GM23338 (cell line): ENCODE measurements around the gene PKNOX2. TPM values are rescaled to one million over a fixed set of nuclear protein-coding genes. Genes with fewer than 3 reads are reported as not detected.

ENCODE experiments used
- ATAC-seq: fragments of 200-7000 bp; cut with Tn5 transposase; 3 replicates; pipeline ENCODE4 v1.9.1; 2020
- DNase-seq: peaks from one replicate; pipeline ENCODE4 v3.0.0-alpha.2; 2015; ENCODE audit warnings: low spot score
- H2AFZ ChIP-seq: fragments of 200-600 bp; sonication (generic); 2 replicates; pipeline ENCODE4 v1.8.0; 2016; ENCODE audit warnings: antibody characterized with exemption, mild to moderate bottlenecking, moderate library complexity
- H3F3A ChIP-seq: fragments of 200-600 bp; sonication (generic); replicated peaks from 2 replicates; pipeline ENCODE4 v1.8.0; 2017; ENCODE audit warnings: antibody characterized with exemption, mixed run types, low read depth
- H3K27ac ChIP-seq: fragments of 200-600 bp; sonication (generic); 2 replicates; pipeline ENCODE4 v1.6.1; 2016; ENCODE audit warnings: low read depth
- H3K27me3 ChIP-seq: fragments of 200-600 bp; sonication (generic); 2 replicates; pipeline ENCODE4 v1.8.0; 2016; ENCODE audit warnings: mild to moderate bottlenecking, mixed run types, moderate library complexity; ENCODE audit not compliant: insufficient read depth
- H3K36me3 ChIP-seq: fragments of 200-600 bp; sonication (generic); 2 replicates; pipeline ENCODE4 v1.8.0; 2016; ENCODE audit warnings: mild to moderate bottlenecking; ENCODE audit not compliant: insufficient read depth
- H3K4me1 ChIP-seq: fragments of 200-600 bp; sonication (generic); 2 replicates; pipeline ENCODE4 v1.8.0; 2016; ENCODE audit warnings: mild to moderate bottlenecking, moderate library complexity; ENCODE audit not compliant: insufficient read depth
- H3K4me2 ChIP-seq: fragments of 200-600 bp; sonication (generic); 2 replicates; pipeline ENCODE4 v1.7.1; 2017; ENCODE audit warnings: mixed run types
- H3K4me3 ChIP-seq: fragments of 200-600 bp; sonication (generic); 2 replicates; pipeline ENCODE4 v1.6.1; 2016; ENCODE audit warnings: mixed run types
- H3K79me2 ChIP-seq: fragments of 200-600 bp; sonication (generic); replicated peaks from 2 replicates; pipeline ENCODE4 v1.8.0; 2017; ENCODE audit warnings: mild to moderate bottlenecking; ENCODE audit not compliant: insufficient read depth
- H3K9me2 ChIP-seq: fragments of 200-600 bp; sonication (generic); 2 replicates; pipeline ENCODE4 v1.8.0; 2017; ENCODE audit not compliant: insufficient read depth
- H4K20me1 ChIP-seq: fragments of 200-600 bp; sonication (generic); replicated peaks from 2 replicates; pipeline ENCODE4 v1.8.0; 2017; ENCODE audit warnings: mild to moderate bottlenecking; ENCODE audit not compliant: insufficient read depth
- H3K27ac Mint-ChIP-seq: 2 replicates; pipeline ENCODE4 v1.8.0; 2020; ENCODE audit warnings: inconsistent platforms, mild to moderate bottlenecking, moderate library complexity, mixed read lengths
- H3K27me3 Mint-ChIP-seq: 3 replicates; pipeline ENCODE4 v1.8.0; 2022; ENCODE audit warnings: low read depth, mild to moderate bottlenecking, moderate library complexity, mixed read lengths, inconsistent platforms; ENCODE audit not compliant: insufficient read depth, poor library complexity
- H3K36me3 Mint-ChIP-seq: 3 replicates; pipeline ENCODE4 v1.8.0; 2021; ENCODE audit warnings: low read depth, mild to moderate bottlenecking, inconsistent platforms, moderate library complexity, mixed read lengths
- H3K4me1 Mint-ChIP-seq: 3 replicates; pipeline ENCODE4 v1.8.0; 2020; ENCODE audit warnings: mild to moderate bottlenecking, inconsistent platforms, mixed read lengths
- H3K4me3 Mint-ChIP-seq: 3 replicates; pipeline ENCODE4 v1.8.0; 2021; ENCODE audit warnings: moderate library complexity, mild to moderate bottlenecking, inconsistent platforms, mixed read lengths
- H3K9me3 Mint-ChIP-seq: 3 replicates; pipeline ENCODE4 v1.8.0; 2020; ENCODE audit warnings: moderate library complexity, mild to moderate bottlenecking, inconsistent platforms, mixed read lengths
- CREB1 ChIP-seq: fragments of 250-450 bp; sonication (Bioruptor Pico); IDR thresholded peaks from 2 replicates; pipeline ENCODE4 v1.5.0; 2020; ENCODE audit warnings: low read depth, mild to moderate bottlenecking, moderate library complexity
- EZH2 ChIP-seq: fragments of 200-600 bp; sonication (generic); IDR thresholded peaks from one replicate; pipeline ENCODE4 v1.8.0; 2017; ENCODE audit warnings: antibody characterized with exemption, mild to moderate bottlenecking, low read depth; ENCODE audit not compliant: unreplicated experiment
- EZH2phosphoT487 ChIP-seq: fragments of 200-600 bp; sonication (generic); IDR thresholded peaks from one replicate; pipeline ENCODE4 v1.8.1; 2018; ENCODE audit warnings: antibody characterized with exemption; ENCODE audit not compliant: unreplicated experiment
- JUNB ChIP-seq: IDR thresholded peaks from one replicate; pipeline ENCODE4 v1.6.1; 2016; ENCODE audit warnings: antibody characterized with exemption; ENCODE audit not compliant: unreplicated experiment
- NANOG ChIP-seq: IDR thresholded peaks from 2 replicates; pipeline ENCODE4 v1.6.1; 2016; ENCODE audit warnings: antibody characterized with exemption, borderline replicate concordance
- POLR2AphosphoS5 ChIP-seq: IDR thresholded peaks from 2 replicates; pipeline ENCODE4 v1.6.1; 2016; ENCODE audit warnings: antibody characterized with exemption, low read depth
- STAT1 ChIP-seq: IDR thresholded peaks from one replicate; pipeline ENCODE4 v1.6.1; 2016; ENCODE audit warnings: antibody characterized with exemption; ENCODE audit not compliant: unreplicated experiment
- ZNF114 ChIP-seq: fragments of 250-450 bp; sonication (Bioruptor Pico); IDR thresholded peaks from 2 replicates; pipeline ENCODE4 v1.5.0; 2020; ENCODE audit warnings: mild to moderate bottlenecking, moderate library complexity
- ZNF331 ChIP-seq: fragments of 250-450 bp; sonication (Bioruptor Pico); IDR thresholded peaks from 2 replicates; pipeline ENCODE4 v1.5.0; 2020; ENCODE audit warnings: low read depth, mild to moderate bottlenecking, moderate library complexity
- polyA plus RNA-seq: library from polyadenylated mRNA; unstranded; fragments of >200 nt; fragmentation: Nextera tagmentation; extraction: Ambion mirVana; gene quantifications from 2 replicates; pipeline ENCODE4 v1.2.1, GENCODE V29; 2016
- total RNA-seq: library from RNA; depleted of rRNA; stranded (reverse); fragments of >200 nt; shearing (Covaris generic); gene quantifications from 2 replicates; pipeline ENCODE4 v1.2.3, GENCODE V29; 2014
- TF ChIP-seq, protein P1 (sequence below), 2 experiments: fragments of 200-600 bp in 1 of 2; sonication (generic) in 1 of 2; conservative IDR thresholded peaks; 2 replicates each; pipeline versions ENCODE4 v1.5.1 to v1.6.1; 2016 to 2017; ENCODE audit warnings: antibody characterized with exemption in 2 of 2, low read depth in 2 of 2, mild to moderate bottlenecking in 2 of 2, moderate library complexity in 1 of 2
- TF ChIP-seq, protein P2 (sequence below): fragments of 250-450 bp; sonication (Bioruptor Pico); IDR thresholded peaks from 2 replicates; pipeline ENCODE4 v1.5.0; 2020; ENCODE audit warnings: mild to moderate bottlenecking, moderate library complexity
- TF ChIP-seq, protein P3 (sequence below): IDR thresholded peaks from 2 replicates; pipeline ENCODE4 v1.6.1; 2016; ENCODE audit warnings: antibody characterized with exemption
- TF ChIP-seq, protein P4 (sequence below): IDR thresholded peaks from one replicate; pipeline ENCODE4 v1.6.1; 2018; ENCODE audit warnings: antibody characterized with exemption; ENCODE audit not compliant: unreplicated experiment

Gene PKNOX2
- total and polyA plus RNA-seq, 2 experiments from 2014 or later = 0.42 to 0.83 TPM

DNA sequence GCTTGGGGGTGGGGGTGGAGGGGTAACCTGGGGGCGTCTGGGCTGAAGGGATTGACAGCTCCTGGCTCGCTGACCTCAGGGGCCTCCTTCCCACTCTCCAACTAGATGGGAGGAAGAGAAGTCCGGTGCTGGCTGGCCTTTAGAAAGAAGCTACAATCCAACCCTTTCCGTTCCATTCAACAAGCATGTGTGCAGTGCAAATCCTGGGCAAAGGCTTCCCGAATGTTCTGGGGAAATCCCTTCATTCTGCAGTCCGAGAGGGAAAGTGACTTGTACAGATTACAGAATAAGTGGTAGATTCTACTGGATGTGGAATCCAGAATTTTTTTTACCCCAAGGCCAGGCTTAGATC is 181.6 kb downstream of the PKNOX2 start:
- no peaks in the 10 kb centered on the region for H3K9me3 Mint-ChIP-seq
- Histone ChIP-seq H3K27ac (no peak overlapping the region), H3F3A (no peaks in the 10 kb centered on the region), H2AFZ (no peak overlapping the region), H3K79me2 (no peaks in the 10 kb centered on the region), H3K4me1 (peaks cover 39% of the 10 kb centered on the region), H3K9me2 (no peaks in the 10 kb centered on the region), H3K27me3 (peaks cover 9% of the 10 kb centered on the region; the same call in 1 of the 2 replicates), H3K4me3 (no peak overlapping the region), H3K4me2 (no peak overlapping the region), H4K20me1 (no peaks in the 10 kb centered on the region), H3K36me3 (no peaks in the 10 kb centered on the region)
- H3K27ac Mint-ChIP-seq = no peak overlapping the region
- ATAC-seq (no peak; the same call in 2 of the 3 replicates), DNase-seq (no peak)
- H3K4me1 Mint-ChIP-seq = peaks cover 74% of the 10 kb centered on the region
- H3K36me3 Mint-ChIP-seq = no peaks in the 10 kb centered on the region
- peaks cover 36% of the 10 kb centered on the region for H3K27me3 Mint-ChIP-seq
- no peak overlapping the region for H3K4me3 Mint-ChIP-seq
- TF ChIP-seq CREB1 (CRISPR knock-in tag) = no peak
- TF ChIP-seq JUNB = no peak
- no peak for TF ChIP-seq POLR2AphosphoS5
- no peak for TF ChIP-seq ZNF331 (CRISPR knock-in tag)
- no peak for TF ChIP-seq ZNF114 (CRISPR knock-in tag)
- TF ChIP-seq, protein P1, sequence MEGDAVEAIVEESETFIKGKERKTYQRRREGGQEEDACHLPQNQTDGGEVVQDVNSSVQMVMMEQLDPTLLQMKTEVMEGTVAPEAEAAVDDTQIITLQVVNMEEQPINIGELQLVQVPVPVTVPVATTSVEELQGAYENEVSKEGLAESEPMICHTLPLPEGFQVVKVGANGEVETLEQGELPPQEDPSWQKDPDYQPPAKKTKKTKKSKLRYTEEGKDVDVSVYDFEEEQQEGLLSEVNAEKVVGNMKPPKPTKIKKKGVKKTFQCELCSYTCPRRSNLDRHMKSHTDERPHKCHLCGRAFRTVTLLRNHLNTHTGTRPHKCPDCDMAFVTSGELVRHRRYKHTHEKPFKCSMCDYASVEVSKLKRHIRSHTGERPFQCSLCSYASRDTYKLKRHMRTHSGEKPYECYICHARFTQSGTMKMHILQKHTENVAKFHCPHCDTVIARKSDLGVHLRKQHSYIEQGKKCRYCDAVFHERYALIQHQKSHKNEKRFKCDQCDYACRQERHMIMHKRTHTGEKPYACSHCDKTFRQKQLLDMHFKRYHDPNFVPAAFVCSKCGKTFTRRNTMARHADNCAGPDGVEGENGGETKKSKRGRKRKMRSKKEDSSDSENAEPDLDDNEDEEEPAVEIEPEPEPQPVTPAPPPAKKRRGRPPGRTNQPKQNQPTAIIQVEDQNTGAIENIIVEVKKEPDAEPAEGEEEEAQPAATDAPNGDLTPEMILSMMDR (conservative IDR thresholded peaks at IDR 0.05; ENCODE audit: low read depth in 2 of 2) = no peak
- TF ChIP-seq NANOG = no peak
- TF ChIP-seq, protein P2, sequence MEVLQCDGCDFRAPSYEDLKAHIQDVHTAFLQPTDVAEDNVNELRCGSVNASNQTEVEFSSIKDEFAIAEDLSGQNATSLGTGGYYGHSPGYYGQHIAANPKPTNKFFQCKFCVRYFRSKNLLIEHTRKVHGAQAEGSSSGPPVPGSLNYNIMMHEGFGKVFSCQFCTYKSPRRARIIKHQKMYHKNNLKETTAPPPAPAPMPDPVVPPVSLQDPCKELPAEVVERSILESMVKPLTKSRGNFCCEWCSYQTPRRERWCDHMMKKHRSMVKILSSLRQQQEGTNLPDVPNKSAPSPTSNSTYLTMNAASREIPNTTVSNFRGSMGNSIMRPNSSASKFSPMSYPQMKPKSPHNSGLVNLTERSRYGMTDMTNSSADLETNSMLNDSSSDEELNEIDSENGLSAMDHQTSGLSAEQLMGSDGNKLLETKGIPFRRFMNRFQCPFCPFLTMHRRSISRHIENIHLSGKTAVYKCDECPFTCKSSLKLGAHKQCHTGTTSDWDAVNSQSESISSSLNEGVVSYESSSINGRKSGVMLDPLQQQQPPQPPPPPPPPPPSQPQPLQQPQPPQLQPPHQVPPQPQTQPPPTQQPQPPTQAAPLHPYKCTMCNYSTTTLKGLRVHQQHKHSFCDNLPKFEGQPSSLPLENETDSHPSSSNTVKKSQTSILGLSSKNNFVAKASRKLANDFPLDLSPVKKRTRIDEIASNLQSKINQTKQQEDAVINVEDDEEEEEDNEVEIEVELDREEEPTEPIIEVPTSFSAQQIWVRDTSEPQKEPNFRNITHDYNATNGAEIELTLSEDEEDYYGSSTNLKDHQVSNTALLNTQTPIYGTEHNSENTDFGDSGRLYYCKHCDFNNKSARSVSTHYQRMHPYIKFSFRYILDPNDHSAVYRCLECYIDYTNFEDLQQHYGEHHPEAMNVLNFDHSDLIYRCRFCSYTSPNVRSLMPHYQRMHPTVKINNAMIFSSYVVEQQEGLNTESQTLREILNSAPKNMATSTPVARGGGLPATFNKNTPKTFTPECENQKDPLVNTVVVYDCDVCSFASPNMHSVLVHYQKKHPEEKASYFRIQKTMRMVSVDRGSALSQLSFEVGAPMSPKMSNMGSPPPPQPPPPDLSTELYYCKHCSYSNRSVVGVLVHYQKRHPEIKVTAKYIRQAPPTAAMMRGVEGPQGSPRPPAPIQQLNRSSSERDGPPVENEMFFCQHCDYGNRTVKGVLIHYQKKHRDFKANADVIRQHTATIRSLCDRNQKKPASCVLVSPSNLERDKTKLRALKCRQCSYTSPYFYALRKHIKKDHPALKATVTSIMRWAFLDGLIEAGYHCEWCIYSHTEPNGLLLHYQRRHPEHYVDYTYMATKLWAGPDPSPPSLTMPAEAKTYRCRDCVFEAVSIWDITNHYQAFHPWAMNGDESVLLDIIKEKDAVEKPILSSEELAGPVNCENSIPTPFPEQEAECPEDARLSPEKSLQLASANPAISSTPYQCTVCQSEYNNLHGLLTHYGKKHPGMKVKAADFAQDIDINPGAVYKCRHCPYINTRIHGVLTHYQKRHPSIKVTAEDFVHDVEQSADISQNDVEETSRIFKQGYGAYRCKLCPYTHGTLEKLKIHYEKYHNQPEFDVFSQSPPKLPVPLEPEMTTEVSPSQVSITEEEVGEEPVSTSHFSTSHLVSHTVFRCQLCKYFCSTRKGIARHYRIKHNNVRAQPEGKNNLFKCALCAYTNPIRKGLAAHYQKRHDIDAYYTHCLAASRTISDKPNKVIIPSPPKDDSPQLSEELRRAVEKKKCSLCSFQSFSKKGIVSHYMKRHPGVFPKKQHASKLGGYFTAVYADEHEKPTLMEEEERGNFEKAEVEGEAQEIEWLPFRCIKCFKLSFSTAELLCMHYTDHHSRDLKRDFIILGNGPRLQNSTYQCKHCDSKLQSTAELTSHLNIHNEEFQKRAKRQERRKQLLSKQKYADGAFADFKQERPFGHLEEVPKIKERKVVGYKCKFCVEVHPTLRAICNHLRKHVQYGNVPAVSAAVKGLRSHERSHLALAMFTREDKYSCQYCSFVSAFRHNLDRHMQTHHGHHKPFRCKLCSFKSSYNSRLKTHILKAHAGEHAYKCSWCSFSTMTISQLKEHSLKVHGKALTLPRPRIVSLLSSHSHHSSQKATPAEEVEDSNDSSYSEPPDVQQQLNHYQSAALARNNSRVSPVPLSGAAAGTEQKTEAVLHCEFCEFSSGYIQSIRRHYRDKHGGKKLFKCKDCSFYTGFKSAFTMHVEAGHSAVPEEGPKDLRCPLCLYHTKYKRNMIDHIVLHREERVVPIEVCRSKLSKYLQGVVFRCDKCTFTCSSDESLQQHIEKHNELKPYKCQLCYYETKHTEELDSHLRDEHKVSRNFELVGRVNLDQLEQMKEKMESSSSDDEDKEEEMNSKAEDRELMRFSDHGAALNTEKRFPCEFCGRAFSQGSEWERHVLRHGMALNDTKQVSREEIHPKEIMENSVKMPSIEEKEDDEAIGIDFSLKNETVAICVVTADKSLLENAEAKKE (CRISPR knock-in tag) = no peak
- no peak for TF ChIP-seq EZH2
- TF ChIP-seq EZH2phosphoT487 = no peak
- no peak for TF ChIP-seq STAT1
- TF ChIP-seq, protein P3, sequence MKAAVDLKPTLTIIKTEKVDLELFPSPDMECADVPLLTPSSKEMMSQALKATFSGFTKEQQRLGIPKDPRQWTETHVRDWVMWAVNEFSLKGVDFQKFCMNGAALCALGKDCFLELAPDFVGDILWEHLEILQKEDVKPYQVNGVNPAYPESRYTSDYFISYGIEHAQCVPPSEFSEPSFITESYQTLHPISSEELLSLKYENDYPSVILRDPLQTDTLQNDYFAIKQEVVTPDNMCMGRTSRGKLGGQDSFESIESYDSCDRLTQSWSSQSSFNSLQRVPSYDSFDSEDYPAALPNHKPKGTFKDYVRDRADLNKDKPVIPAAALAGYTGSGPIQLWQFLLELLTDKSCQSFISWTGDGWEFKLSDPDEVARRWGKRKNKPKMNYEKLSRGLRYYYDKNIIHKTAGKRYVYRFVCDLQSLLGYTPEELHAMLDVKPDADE = no peak
- TF ChIP-seq, protein P4, sequence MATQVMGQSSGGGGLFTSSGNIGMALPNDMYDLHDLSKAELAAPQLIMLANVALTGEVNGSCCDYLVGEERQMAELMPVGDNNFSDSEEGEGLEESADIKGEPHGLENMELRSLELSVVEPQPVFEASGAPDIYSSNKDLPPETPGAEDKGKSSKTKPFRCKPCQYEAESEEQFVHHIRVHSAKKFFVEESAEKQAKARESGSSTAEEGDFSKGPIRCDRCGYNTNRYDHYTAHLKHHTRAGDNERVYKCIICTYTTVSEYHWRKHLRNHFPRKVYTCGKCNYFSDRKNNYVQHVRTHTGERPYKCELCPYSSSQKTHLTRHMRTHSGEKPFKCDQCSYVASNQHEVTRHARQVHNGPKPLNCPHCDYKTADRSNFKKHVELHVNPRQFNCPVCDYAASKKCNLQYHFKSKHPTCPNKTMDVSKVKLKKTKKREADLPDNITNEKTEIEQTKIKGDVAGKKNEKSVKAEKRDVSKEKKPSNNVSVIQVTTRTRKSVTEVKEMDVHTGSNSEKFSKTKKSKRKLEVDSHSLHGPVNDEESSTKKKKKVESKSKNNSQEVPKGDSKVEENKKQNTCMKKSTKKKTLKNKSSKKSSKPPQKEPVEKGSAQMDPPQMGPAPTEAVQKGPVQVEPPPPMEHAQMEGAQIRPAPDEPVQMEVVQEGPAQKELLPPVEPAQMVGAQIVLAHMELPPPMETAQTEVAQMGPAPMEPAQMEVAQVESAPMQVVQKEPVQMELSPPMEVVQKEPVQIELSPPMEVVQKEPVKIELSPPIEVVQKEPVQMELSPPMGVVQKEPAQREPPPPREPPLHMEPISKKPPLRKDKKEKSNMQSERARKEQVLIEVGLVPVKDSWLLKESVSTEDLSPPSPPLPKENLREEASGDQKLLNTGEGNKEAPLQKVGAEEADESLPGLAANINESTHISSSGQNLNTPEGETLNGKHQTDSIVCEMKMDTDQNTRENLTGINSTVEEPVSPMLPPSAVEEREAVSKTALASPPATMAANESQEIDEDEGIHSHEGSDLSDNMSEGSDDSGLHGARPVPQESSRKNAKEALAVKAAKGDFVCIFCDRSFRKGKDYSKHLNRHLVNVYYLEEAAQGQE = no peak
